ENCODE data around the gene DARS1. TPM values are rescaled to one million over a fixed set of nuclear protein-coding genes. Genes with fewer than 3 reads are reported as not detected.

DARS1 gene
- total and polyA plus RNA-seq, 2 experiments from 2014 or later: 115 to 148 TPM

DNA sequence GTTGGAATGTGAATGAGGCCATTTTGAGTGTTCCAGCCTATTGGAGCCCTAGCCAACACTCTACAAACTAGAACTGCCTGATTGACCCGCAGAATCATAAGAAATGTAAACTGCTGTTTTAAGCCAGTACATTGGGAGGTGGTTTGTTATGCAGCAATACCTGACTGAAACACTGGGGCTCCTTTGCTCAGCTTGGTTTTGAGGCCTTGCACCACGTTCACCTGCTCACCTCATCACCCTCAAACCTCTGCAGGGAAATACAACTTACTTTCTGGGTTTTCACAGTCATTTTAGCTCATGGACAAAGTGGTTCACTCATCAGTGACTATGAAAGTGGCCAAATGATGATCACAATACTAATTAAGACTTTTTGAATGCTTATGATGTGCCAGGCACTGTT is 10.9 kb upstream of the DARS1 start (continued):
- TF ChIP-seq, protein P1, sequence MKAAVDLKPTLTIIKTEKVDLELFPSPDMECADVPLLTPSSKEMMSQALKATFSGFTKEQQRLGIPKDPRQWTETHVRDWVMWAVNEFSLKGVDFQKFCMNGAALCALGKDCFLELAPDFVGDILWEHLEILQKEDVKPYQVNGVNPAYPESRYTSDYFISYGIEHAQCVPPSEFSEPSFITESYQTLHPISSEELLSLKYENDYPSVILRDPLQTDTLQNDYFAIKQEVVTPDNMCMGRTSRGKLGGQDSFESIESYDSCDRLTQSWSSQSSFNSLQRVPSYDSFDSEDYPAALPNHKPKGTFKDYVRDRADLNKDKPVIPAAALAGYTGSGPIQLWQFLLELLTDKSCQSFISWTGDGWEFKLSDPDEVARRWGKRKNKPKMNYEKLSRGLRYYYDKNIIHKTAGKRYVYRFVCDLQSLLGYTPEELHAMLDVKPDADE (IDR thresholded peaks at IDR 0.05): no peak
- TF ChIP-seq CREB1 (CRISPR knock-in tag; IDR thresholded peaks at IDR 0.05; ENCODE audit: low read depth) (no peak), POLR2AphosphoS5 (IDR thresholded peaks at IDR 0.05; ENCODE audit: low read depth) (no peak), EZH2phosphoT487 (IDR thresholded peaks at IDR 0.05; ENCODE audit: unreplicated experiment) (no peak), NANOG (IDR thresholded peaks at IDR 0.05; ENCODE audit: borderline replicate concordance) (no peak), ZNF114 (CRISPR knock-in tag; IDR thresholded peaks at IDR 0.05) (no peak)
- TF ChIP-seq, protein P2, sequence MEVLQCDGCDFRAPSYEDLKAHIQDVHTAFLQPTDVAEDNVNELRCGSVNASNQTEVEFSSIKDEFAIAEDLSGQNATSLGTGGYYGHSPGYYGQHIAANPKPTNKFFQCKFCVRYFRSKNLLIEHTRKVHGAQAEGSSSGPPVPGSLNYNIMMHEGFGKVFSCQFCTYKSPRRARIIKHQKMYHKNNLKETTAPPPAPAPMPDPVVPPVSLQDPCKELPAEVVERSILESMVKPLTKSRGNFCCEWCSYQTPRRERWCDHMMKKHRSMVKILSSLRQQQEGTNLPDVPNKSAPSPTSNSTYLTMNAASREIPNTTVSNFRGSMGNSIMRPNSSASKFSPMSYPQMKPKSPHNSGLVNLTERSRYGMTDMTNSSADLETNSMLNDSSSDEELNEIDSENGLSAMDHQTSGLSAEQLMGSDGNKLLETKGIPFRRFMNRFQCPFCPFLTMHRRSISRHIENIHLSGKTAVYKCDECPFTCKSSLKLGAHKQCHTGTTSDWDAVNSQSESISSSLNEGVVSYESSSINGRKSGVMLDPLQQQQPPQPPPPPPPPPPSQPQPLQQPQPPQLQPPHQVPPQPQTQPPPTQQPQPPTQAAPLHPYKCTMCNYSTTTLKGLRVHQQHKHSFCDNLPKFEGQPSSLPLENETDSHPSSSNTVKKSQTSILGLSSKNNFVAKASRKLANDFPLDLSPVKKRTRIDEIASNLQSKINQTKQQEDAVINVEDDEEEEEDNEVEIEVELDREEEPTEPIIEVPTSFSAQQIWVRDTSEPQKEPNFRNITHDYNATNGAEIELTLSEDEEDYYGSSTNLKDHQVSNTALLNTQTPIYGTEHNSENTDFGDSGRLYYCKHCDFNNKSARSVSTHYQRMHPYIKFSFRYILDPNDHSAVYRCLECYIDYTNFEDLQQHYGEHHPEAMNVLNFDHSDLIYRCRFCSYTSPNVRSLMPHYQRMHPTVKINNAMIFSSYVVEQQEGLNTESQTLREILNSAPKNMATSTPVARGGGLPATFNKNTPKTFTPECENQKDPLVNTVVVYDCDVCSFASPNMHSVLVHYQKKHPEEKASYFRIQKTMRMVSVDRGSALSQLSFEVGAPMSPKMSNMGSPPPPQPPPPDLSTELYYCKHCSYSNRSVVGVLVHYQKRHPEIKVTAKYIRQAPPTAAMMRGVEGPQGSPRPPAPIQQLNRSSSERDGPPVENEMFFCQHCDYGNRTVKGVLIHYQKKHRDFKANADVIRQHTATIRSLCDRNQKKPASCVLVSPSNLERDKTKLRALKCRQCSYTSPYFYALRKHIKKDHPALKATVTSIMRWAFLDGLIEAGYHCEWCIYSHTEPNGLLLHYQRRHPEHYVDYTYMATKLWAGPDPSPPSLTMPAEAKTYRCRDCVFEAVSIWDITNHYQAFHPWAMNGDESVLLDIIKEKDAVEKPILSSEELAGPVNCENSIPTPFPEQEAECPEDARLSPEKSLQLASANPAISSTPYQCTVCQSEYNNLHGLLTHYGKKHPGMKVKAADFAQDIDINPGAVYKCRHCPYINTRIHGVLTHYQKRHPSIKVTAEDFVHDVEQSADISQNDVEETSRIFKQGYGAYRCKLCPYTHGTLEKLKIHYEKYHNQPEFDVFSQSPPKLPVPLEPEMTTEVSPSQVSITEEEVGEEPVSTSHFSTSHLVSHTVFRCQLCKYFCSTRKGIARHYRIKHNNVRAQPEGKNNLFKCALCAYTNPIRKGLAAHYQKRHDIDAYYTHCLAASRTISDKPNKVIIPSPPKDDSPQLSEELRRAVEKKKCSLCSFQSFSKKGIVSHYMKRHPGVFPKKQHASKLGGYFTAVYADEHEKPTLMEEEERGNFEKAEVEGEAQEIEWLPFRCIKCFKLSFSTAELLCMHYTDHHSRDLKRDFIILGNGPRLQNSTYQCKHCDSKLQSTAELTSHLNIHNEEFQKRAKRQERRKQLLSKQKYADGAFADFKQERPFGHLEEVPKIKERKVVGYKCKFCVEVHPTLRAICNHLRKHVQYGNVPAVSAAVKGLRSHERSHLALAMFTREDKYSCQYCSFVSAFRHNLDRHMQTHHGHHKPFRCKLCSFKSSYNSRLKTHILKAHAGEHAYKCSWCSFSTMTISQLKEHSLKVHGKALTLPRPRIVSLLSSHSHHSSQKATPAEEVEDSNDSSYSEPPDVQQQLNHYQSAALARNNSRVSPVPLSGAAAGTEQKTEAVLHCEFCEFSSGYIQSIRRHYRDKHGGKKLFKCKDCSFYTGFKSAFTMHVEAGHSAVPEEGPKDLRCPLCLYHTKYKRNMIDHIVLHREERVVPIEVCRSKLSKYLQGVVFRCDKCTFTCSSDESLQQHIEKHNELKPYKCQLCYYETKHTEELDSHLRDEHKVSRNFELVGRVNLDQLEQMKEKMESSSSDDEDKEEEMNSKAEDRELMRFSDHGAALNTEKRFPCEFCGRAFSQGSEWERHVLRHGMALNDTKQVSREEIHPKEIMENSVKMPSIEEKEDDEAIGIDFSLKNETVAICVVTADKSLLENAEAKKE (CRISPR knock-in tag; IDR thresholded peaks at IDR 0.05): no peak

DNA sequence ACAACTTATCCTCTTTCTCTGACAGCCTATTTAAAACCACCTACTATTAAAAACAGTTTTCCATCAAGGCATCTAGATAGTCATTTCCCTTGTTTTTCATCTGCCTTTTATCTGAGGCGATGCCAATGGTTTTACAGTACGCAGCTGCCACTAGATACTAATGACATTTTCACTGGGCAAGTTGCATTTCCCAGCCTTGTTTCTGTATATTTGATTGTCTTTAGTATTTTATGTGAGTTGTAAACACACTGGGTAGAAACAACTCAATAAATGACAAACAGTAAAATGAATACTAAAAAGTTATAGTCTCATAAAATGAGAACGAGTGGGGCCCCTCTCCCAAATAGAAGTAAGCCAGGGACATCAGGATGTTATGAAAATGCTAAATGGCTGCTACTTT is 8.9 kb upstream of the DARS1 start:
- no peaks in the 10 kb centered on the region for H3F3A ChIP-seq (replicated peaks; ENCODE audit: low read depth)
- H3K4me3 Mint-ChIP-seq: no peak overlapping the region
- no peaks in the 10 kb centered on the region for H3K79me2 ChIP-seq (replicated peaks; ENCODE audit: insufficient read depth)
- 0 out of 2 replicates have a peak, but pooled peaks cover 5% of the 10 kb centered on the region for H3K4me1 ChIP-seq (ENCODE audit: insufficient read depth)
- no peaks in the 10 kb centered on the region for H3K36me3 ChIP-seq (ENCODE audit: insufficient read depth)
- no peak overlapping the region for H2AFZ ChIP-seq
- H4K20me1 ChIP-seq (replicated peaks; ENCODE audit: insufficient read depth): no peaks in the 10 kb centered on the region
- H3K9me3 Mint-ChIP-seq: no peaks in the 10 kb centered on the region
- no peak for TF ChIP-seq JUNB (IDR thresholded peaks at IDR 0.05; ENCODE audit: unreplicated experiment)
- no peak for TF ChIP-seq NANOG (IDR thresholded peaks at IDR 0.05; ENCODE audit: borderline replicate concordance)
- TF ChIP-seq EZH2 (IDR thresholded peaks at IDR 0.05; ENCODE audit: low read depth, unreplicated experiment): no peak
- TF ChIP-seq EZH2phosphoT487 (IDR thresholded peaks at IDR 0.05; ENCODE audit: unreplicated experiment): no peak
- TF ChIP-seq POLR2AphosphoS5 (IDR thresholded peaks at IDR 0.05; ENCODE audit: low read depth): no peak
- TF ChIP-seq, protein P1 (IDR thresholded peaks at IDR 0.05): no peak
- TF ChIP-seq CREB1 (CRISPR knock-in tag; IDR thresholded peaks at IDR 0.05; ENCODE audit: low read depth): no peak
- no peak for TF ChIP-seq ZNF114 (CRISPR knock-in tag; IDR thresholded peaks at IDR 0.05)
- TF ChIP-seq, protein P3, sequence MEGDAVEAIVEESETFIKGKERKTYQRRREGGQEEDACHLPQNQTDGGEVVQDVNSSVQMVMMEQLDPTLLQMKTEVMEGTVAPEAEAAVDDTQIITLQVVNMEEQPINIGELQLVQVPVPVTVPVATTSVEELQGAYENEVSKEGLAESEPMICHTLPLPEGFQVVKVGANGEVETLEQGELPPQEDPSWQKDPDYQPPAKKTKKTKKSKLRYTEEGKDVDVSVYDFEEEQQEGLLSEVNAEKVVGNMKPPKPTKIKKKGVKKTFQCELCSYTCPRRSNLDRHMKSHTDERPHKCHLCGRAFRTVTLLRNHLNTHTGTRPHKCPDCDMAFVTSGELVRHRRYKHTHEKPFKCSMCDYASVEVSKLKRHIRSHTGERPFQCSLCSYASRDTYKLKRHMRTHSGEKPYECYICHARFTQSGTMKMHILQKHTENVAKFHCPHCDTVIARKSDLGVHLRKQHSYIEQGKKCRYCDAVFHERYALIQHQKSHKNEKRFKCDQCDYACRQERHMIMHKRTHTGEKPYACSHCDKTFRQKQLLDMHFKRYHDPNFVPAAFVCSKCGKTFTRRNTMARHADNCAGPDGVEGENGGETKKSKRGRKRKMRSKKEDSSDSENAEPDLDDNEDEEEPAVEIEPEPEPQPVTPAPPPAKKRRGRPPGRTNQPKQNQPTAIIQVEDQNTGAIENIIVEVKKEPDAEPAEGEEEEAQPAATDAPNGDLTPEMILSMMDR (conservative IDR thresholded peaks at IDR 0.05; ENCODE audit: low read depth in 2 of 2): no peak
- ATAC-seq (no peak), DNase-seq (ENCODE audit: low spot score) (no peak)
- no peaks in the 10 kb centered on the region for H3K9me2 ChIP-seq (ENCODE audit: insufficient read depth)
- no peaks in the 10 kb centered on the region for H3K36me3 Mint-ChIP-seq (ENCODE audit: low read depth)
- H3K27me3 ChIP-seq (ENCODE audit: insufficient read depth): no peaks in the 10 kb centered on the region
- no peak overlapping the region for H3K4me2 ChIP-seq
- no peaks in the 10 kb centered on the region for H3K27me3 Mint-ChIP-seq (ENCODE audit: insufficient read depth, low read depth, poor library complexity)
- no peak overlapping the region for H3K4me3 ChIP-seq
- H3K27ac ChIP-seq (ENCODE audit: low read depth): no peak overlapping the region
- no peaks in the 10 kb centered on the region; the same call in 2 of the 3 replicates for H3K4me1 Mint-ChIP-seq
- H3K27ac Mint-ChIP-seq: no peak overlapping the region

Measured in GM23338 (cell line).